PC-3 (cell line): ENCODE data around the gene REC8.

Source experiments
- CTCF ChIP-seq: fragments of 300-600 bp; sonication (generic); conservative IDR thresholded peaks from 2 replicates; pipeline ENCODE4 v1.5.1; 2017; ENCODE audit warnings: antibody characterized with exemption, low read depth, mild to moderate bottlenecking, low read length
- EZH2 ChIP-seq: fragments of 300-600 bp; sonication (generic); IDR thresholded peaks from one replicate; pipeline ENCODE4 v1.6.1; 2017; ENCODE audit warnings: antibody characterized with exemption, mild to moderate bottlenecking, low read length; ENCODE audit not compliant: unreplicated experiment
- EZH2phosphoT487 ChIP-seq: fragments of 300-600 bp; sonication (generic); IDR thresholded peaks from 2 replicates; pipeline ENCODE4 v1.6.1; 2018; ENCODE audit warnings: mild to moderate bottlenecking, antibody characterized with exemption, low read length, borderline replicate concordance

- TF ChIP-seq CTCF = no peak
- TF ChIP-seq EZH2 = no peak
- TF ChIP-seq EZH2phosphoT487 = no peak
These were observed 22.4 kb upstream of the REC8 start for GRCh38 chr14:24149302-24149969.
